Measurements from ENCODE around the gene IL23R. TPM values are rescaled to one million over a fixed set of nuclear protein-coding genes. Genes with fewer than 3 reads are reported as not detected.
A peak's percentile ranks its signal among the peaks of the same experiment; 100 is the strongest.

The IL23R gene
- total RNA-seq, 1 experiment from 2014 or later: not detected

GRCh38 chr1:67298762-67299161 lies 132.5 kb downstream of the IL23R start:
- no peak overlapping the region for H2BK20ac ChIP-seq (ENCODE audit: low read depth, low read length, poor library complexity, severe bottlenecking)
- no peak overlapping the region for H3K9ac ChIP-seq (ENCODE audit: extremely low read depth, insufficient read length, low read length)
- Mint-ChIP-seq H3K27me3 (ENCODE audit: low read depth) (peaks cover 9% of the 10 kb centered on the region), H3K9me3 (no peaks in the 10 kb centered on the region), H3K27ac (no peak overlapping the region), H3K4me1 (peaks cover 2 to 7% of the 10 kb centered on the region in 2 experiments; a peak in 3 of 4 replicates), H3K4me3 (no peak overlapping the region), H3K36me3 (ENCODE audit: insufficient read depth in 1 of 3, low read depth in 3 of 3) (no peaks in the 10 kb centered on the region)
- H3K27ac ChIP-seq (ENCODE audit: insufficient read length, low read depth, low read length): no peak overlapping the region
- H4K20me1 ChIP-seq (ENCODE audit: control insufficient read depth, insufficient read depth, insufficient read length): no peaks in the 10 kb centered on the region
- H3K56ac ChIP-seq (ENCODE audit: insufficient read length, low read depth, low read length): no peak overlapping the region
- TF ChIP-seq, protein P1, sequence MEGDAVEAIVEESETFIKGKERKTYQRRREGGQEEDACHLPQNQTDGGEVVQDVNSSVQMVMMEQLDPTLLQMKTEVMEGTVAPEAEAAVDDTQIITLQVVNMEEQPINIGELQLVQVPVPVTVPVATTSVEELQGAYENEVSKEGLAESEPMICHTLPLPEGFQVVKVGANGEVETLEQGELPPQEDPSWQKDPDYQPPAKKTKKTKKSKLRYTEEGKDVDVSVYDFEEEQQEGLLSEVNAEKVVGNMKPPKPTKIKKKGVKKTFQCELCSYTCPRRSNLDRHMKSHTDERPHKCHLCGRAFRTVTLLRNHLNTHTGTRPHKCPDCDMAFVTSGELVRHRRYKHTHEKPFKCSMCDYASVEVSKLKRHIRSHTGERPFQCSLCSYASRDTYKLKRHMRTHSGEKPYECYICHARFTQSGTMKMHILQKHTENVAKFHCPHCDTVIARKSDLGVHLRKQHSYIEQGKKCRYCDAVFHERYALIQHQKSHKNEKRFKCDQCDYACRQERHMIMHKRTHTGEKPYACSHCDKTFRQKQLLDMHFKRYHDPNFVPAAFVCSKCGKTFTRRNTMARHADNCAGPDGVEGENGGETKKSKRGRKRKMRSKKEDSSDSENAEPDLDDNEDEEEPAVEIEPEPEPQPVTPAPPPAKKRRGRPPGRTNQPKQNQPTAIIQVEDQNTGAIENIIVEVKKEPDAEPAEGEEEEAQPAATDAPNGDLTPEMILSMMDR (conservative IDR thresholded peaks at IDR 0.05): peak; percentile 44; the same call in 2 of the 3 replicates
- no peaks in the 10 kb centered on the region for H3K79me2 ChIP-seq (ENCODE audit: insufficient read depth, low read length)
- H2BK5ac ChIP-seq (ENCODE audit: insufficient read length, low read length): no peak overlapping the region
- H4K91ac ChIP-seq (ENCODE audit: insufficient read length, low read depth, low read length): no peak overlapping the region
- H3K23ac ChIP-seq (ENCODE audit: insufficient read length, low read depth, low read length): no peak overlapping the region
- H3K23me2 ChIP-seq (ENCODE audit: insufficient read length, low read depth, low read length, poor library complexity, severe bottlenecking): no peaks in the 10 kb centered on the region
- no peak overlapping the region for H4K5ac ChIP-seq (ENCODE audit: insufficient read length, low read depth, low read length)
- H3K14ac ChIP-seq (ENCODE audit: insufficient read depth, low read length): no peak overlapping the region
- no CpG with 5 or more reads among the region's 2 CpGs for WGBS (ENCODE audit: extremely low coverage, insufficient read length, low lambda C conversion rate)
- H2AFZ ChIP-seq (ENCODE audit: low read length): no peak overlapping the region
- no peaks in the 10 kb centered on the region for H3K27me3 ChIP-seq (ENCODE audit: insufficient read depth, low read length)
- H3K4me1 ChIP-seq (ENCODE audit: insufficient read depth, low read length): no peaks in the 10 kb centered on the region
- no peak overlapping the region for H2AK5ac ChIP-seq (ENCODE audit: insufficient read length, low read length)
- no peaks in the 10 kb centered on the region for H3K79me1 ChIP-seq (ENCODE audit: insufficient read depth, low read depth, low read length, poor library complexity, severe bottlenecking)
- no peak overlapping the region for H3K4ac ChIP-seq (ENCODE audit: low read depth, low read length)
- H4K8ac ChIP-seq (replicated peaks; ENCODE audit: insufficient read length, low read depth, low read length): no peak overlapping the region
- no peak for DNase-seq
- H3K9me3 ChIP-seq (ENCODE audit: control insufficient read depth, low read depth, low read length): no peaks in the 10 kb centered on the region
- no peak overlapping the region for H3T11ph ChIP-seq (ENCODE audit: low read length)
- no peak overlapping the region for H3K18ac ChIP-seq (ENCODE audit: insufficient read length, low read depth, low read length)
- H2BK12ac ChIP-seq (ENCODE audit: insufficient read length, low read depth, low read length): no peak overlapping the region
- H2BK15ac ChIP-seq (ENCODE audit: low read depth, low read length): no peak overlapping the region
- no peak overlapping the region for H3K4me2 ChIP-seq (ENCODE audit: insufficient read depth, insufficient read length, low read length)
- H2BK120ac ChIP-seq (ENCODE audit: low read depth, low read length, poor library complexity, severe bottlenecking): no peak overlapping the region

All from H9 (cell line).